HuH-7.5 (cell line): ENCODE data around the gene UHRF2.
"Not testable (repeated sequence)": the region's sequence is repeated elsewhere in the genome, so short reads cannot be mapped to it uniquely, and the experiment has no call there.

ENCODE experiments used
- DNase-seq: peaks from one replicate; pipeline ENCODE4 v3.0.0; 2011; ENCODE audit warnings: low spot score

The UHRF2 gene, protein sequence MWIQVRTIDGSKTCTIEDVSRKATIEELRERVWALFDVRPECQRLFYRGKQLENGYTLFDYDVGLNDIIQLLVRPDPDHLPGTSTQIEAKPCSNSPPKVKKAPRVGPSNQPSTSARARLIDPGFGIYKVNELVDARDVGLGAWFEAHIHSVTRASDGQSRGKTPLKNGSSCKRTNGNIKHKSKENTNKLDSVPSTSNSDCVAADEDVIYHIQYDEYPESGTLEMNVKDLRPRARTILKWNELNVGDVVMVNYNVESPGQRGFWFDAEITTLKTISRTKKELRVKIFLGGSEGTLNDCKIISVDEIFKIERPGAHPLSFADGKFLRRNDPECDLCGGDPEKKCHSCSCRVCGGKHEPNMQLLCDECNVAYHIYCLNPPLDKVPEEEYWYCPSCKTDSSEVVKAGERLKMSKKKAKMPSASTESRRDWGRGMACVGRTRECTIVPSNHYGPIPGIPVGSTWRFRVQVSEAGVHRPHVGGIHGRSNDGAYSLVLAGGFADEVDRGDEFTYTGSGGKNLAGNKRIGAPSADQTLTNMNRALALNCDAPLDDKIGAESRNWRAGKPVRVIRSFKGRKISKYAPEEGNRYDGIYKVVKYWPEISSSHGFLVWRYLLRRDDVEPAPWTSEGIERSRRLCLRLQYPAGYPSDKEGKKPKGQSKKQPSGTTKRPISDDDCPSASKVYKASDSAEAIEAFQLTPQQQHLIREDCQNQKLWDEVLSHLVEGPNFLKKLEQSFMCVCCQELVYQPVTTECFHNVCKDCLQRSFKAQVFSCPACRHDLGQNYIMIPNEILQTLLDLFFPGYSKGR

DNA sequence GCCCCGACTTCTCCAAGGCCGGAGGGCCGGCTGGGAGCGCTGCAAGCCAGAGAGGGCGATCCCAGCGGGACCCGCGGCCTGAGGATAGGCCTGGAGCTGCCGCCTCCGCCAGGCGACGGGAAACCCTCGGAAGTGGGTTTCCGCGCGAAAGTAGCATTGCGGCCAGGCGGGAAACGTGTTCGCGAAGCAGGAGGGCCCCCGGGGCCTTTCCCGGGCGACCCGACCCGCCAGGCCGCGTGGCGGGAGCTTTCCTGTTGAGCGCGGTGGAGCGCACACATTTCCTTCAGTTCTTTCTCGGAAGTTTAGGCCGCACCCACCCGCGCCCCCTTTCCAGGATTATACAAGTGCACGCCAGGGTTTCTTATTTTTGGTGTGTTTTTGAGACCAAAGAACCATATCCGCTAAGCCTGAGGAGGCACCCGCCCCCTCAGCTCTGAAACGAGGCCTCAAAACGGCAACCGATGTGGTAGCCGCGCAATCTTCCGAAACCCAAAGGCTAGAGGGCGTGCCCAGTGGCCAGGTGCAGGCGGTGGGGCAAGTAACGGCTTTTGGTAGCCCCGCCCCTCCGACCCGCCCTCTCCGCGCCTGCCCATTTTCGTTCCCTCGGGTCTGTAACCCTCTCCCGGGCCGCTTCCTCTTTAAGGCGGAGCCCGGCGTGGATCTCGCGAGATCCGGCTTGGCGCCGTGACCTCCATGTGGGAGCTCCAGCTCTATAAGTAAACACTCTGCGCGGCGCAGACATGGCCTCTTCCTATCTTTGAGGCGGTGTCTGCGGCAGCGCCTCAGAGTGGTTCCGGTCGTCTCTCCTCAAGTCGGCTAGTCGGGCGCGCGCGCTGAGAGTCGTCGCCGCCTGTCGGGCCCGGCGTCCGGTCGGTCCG lies at the start of gene UHRF2:
TSS of gene UHRF2 (plus strand) at position 713 of the 878 bp plus-strand sequence. CDS start 292 bp downstream, outside the sequence.
- DNase-seq = peak; percentile 91

DNA sequence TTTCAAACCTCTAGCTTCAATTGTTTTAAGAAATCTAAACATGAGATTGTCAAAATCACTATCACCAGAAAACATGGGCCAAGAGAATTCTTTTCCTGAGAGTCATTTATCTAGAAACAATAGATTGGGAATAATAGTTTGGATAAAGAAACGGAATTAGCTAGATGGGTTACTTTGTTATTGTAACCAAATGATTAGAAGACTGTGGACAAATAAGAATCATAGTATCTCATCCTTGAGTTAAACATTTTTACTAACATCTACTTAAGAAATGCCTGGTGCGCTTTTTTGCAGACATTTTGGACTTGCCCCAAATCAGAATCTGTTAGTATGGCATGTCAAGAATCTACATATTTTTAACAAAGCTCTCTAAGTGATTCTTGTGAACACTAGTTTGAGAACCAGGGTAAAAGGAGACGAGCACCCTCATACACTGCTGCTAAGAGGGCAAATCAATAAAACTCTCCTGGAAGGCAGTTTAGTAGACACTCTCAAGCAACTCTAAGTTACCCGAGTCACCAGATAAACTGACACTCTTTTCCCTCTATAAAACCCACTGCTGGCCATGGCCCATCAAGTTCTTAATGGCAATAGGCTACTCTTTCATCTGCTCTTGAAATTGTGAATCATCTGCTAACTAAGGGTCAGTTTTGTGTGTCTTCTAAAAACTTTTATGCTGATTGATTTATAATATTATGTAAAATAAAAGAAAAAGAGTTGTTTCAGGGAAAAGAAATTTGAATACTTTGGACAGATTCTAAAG lies 45.7 kb upstream of the UHRF2 start:
- no peak for DNase-seq

DNA sequence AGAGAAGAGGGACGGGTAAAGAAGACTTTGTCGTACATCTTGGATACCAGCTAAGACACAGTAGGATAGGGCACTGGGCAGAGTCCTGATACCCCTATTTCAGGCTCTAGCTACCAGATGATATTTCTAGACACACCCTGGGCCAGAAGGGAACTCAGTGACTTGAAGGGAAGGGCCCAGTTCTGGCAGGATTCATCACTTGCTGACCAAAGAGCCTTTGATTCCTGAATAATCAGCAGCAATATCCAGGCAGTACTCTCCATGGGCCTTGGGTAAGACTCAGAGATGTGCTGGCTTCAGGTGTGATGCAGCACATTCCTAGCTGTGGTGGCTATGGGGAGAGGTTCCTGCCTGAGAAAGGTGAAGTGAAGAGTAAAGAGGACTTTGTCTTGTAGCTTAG lies 44.2 kb upstream of the UHRF2 start:
- no peak for DNase-seq

DNA sequence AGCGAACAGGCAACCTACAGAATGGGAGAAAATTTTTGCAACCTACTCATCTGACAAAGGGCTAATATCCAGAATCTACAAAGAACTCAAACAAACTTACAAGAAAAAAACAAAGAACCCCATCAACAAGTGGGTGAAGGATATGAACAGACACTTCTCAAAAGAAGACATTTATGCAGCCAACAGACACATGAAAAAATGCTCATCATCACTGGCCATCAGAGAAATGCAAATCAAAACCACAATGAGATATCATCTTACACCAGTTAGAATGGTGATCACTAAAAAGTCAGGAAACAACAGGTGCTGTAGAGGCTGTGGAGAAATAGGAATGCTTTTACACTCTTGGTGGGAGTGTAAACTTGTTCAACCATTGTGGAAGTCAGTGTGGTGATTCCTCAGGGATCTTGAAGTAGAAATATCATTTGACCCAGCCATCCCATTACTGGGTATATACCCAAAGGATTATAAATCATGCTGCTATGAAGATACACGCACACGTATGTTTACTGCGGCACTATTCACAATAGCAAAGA lies 31.5 kb upstream of the UHRF2 start:
- not testable (repeated sequence) for DNase-seq

DNA sequence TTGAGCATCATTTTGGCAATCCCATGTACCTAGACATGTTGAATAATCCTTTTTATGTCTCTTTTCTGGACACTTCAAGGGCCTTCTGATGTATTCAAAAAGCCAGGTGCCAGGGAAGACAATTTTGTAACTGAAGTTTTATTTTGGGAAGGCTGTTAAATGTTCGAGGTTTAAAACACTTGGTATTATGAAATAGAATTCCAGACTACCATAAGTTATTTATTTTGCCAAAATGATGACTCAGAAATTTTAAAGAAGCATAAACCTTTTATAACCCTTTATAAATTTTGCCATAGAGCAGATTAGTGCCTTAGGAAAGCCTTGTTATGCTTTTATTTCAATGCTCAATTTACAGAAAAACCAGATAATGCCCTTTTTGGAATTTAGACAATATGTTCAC lies 30.3 kb upstream of the UHRF2 start:
- DNase-seq = no peak

DNA sequence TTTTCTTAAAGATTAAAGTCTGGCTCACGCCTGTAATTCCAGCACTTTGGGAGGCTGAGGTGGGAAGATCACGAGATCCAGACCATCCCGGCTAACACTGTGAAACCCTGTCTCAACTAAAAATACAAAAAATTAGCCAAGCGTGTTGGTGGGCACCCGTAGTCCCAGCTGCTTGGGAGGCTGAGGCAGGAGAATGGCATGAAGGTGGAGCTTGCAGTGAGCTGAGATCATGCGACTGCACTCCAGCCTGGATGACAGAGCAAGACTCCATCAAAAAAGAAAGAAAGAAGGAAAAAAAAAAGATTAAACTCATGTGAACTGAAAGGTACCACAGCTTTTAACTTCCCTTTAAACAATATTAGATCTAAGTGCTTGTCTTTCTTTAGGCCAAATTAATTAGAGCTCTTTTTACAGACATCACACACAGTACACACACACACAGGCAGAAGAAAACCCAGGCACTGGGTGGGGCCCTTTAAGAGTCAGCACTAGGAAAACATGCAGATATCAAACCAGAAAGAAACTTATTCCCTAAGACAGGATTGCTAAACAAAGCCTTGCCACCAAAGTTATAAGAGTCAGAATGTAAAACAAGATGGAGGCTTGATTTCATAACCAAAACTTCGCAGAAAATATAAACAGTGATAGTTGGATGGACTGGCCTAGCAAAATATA lies 29.3 kb upstream of the UHRF2 start:
- no peak for DNase-seq

DNA sequence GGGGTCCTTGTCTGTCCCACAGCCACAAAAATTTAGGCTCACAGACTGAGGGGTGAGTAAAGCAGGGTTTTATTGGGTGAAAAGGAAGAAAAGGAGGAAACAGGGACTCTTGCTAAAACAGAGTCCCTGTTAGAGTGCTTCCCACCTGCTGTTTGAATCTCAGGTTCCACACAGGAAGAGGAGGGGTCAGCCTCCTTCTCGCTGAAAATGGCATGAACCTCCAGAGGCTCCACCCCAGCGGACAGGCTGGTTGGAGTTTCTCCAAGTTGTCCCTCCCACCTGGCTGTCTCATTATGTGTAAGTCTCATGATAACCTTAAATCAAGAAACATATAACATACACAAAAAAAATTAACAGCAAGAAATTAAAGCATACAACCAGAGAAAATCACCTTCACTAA lies 28.3 kb upstream of the UHRF2 start:
- DNase-seq = no peak

DNA sequence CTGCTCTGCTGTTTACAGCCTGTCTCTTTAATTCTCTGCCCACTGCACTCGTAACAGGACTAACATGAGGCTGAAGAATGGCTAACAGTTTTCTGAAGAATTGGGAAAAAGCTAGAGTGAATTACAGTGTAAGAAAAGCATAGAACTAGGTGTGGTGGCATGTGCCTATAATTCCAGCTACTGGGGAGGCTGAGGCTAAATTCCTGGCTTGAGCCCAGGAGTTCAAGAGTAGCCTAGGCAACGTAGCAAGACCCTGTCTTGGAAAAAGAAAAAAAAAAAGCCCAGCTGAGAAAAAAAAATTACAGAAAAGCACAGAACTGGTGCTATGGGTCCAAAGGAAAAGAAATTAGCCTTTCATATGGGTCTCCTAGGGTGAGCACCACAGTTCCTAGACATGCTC lies 13.9 kb upstream of the UHRF2 start:
- DNase-seq = no peak

DNA sequence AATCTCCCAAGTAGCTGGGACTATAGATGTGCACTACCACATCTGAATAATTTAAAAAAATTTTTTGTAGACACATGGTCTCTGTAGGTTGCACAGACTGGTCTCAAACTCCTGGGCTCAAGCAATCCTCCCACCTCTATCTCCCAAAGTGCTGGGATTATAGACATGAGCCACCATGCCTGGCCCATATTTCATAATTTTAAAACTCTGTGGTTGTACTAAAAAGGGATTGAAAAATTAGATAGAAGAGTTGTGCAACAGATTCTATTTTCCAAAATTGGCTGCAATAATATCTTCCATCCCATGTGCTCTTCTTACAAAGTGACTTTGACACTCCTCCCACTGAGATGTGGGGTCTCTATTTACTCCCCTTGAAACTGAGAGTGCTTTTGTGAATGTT lies 7.6 kb upstream of the UHRF2 start:
- no peak for DNase-seq

DNA sequence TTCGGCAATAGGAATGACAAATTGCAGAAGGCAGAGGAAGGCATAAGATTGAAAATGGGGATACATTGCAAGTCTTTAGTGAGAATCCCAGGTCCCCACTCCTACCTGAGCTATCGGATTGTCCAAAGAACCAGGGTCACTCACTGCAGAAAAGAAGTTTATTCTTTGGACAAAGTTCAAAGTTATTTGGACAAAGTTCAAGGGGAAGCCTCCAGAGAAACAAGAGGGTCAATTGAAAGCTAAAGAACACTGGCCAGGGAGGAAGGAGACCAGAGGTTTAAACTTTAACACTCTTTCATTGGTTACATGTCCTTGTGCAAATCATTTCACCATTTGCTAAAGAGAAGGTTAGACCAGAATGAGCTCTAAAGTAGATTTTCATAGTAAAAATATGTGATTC lies 5.2 kb upstream of the UHRF2 start:
- no peak for DNase-seq

DNA sequence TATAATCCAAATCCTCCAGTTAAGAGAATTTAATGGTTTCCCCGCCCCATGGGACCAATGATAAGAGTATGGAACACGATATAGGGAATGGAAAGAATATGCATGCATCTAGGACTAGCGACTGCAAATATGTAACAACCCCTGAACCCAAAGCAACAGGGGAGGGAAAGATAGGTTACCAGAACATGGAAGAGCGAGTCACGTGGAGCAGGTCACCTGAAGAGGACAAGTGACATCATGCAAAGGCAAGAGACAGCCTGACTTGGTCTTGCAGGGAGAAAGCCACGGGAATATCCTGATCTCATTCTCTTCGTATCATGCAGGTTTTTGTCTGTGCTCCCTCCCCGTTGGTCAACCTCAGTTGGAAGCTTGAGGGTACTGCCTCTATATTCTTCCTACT lies 4.7 kb upstream of the UHRF2 start:
- no peak for DNase-seq

DNA sequence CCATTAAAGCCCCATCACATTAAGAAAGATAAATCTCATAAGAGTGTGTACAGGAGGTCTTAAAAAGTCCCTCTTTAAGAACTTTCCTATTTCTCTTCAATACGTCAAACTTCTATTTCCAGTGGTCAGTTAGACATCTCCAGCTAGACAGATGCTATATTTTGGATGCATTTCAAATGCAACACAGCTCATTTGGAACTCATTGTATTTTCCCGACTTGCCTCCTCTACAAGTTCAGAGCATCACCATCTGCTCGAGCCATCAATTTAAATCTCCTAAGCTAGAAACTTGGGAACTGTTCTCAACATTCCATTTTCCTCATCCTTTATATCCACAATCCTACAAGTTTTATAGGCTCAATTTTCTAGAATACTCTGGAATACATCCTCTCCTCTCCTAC lies 3.2 kb upstream of the UHRF2 start:
- DNase-seq = no peak

DNA sequence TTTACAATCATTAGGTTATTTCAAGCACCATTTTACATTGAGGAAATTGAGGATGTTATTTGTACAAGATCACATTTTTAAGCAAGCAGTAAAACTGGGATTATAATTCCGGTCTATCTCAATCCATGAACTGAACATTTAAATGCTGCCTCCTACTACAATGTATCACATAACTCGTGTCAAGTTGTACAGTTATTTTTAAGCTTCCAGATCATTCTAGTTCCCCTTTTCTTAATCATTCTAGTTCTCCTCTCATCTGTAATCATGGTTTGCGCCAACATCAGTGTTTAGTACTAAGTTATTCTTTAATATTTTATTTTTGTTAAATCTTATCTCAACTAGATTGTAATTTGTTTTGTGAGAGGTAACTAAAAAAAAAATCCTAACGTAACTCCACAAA lies 2.4 kb upstream of the UHRF2 start:
- no peak for DNase-seq

DNA sequence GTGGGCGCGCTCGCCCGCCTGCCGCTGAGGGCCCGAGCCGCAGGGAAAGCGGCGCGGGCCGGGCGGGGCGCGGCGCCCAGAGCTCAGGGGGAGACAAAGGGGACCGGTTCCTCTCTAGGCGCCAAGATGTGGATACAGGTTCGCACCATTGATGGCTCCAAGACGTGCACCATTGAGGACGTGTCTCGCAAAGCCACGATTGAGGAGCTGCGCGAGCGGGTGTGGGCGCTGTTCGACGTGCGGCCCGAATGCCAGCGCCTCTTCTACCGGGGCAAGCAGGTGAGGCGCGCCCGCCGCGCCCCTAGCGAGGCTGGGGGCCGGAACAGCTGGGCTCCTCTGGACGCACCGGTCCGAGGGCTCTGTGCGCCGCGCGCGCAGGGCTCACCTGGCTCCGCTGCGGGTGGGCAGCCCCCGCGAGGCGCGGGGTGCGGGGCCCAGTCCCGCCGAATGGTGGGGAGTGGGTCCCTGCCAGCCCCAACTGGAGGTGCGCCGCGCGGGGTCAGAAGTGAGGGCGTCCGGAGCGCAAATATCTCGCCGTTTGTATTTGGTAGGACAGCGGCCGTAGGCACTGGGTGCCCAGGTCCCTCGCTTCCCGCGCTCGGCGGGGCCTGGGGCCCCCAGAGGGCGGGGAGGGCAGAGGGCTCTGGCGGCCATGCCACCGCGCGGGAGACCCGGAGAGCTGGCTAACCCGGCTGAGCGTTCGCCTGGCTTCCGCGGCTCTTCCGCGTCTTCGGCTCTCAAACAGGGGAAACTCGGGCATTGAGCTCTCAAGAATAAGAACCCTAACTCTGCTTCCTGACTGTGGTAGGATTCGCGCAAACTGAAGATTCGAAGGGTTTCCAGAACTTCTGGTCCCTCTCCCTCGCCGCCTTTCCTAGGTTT lies 607 bp downstream of the UHRF2 start:
- peak; percentile 22 for DNase-seq

DNA sequence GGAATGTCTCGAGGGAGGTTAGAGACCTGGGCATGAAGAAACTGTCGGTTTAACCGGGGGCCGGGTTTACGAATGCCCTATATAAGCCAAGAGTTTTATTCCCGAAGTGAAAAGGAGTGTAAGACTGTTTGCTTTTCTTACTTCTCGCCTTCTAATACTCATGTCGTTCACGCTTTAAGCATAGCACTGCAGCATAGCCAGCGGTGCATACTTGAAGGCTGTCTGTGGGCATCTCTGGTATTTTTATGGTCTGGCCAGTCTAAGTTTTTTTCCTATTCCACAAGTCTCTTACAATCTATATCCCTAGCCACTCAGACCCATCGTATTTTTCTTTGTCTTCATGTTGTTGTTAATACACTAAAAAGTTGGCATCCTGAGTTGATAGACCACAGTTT lies 1.2 kb downstream of the UHRF2 start:
- DNase-seq = peak; percentile 12

DNA sequence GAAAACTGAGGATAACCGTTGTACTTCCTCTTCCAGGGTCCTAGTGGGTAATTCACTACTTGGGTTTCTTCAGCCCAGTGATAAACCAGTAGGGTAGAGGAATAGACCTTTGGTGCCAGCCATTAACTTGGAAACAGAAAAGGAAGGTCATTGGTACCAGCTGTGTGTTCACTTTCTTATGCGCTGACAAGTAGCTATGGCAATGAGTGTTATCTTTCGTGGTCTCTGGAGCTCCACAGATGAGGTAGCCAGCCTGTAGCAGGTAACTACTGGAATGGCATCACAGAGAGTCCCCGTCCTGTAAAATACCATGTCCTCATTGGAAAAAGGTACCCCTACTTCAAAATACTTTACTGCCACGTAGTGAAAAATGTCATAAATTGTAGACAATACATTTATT lies 2.3 kb downstream of the UHRF2 start:
- no peak for DNase-seq

DNA sequence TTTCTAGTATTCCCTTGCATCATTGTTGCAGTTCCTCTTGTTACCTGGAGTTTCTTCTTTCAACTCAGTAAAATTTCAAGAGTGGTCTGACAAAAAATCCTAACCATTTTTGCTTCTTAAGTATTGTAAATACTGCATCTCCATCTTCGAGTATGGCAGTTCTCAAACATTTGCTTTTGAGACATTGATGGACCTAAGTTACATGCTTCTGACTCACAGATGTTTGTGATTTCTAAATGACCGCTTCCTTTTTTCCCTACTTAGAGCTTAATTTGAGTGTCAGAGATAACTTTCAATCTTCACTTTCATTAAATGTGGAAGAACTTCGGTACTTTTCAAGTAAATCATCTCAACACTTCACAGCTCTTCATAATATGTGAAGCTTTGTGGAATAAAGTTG lies 4.2 kb downstream of the UHRF2 start:
- DNase-seq = no peak

DNA sequence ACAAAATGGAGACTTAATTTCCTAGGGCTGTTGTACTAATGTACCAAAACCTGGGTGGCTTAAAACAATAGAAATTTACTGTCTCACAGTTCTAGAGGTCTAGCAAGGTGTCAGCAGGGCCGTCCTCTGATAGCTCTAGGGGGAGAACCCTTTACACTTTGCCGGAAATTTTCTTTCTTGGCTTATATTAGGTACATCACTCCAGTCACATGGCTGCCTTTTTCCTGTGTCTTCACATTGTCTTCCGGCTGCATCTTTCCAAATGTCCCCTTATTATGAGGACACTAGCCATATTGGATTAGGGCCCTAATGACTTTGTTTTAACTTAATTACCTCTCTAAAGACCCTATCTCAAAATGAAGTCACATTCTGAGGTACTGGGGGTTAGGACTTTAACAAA lies 5.8 kb downstream of the UHRF2 start:
- no peak for DNase-seq

DNA sequence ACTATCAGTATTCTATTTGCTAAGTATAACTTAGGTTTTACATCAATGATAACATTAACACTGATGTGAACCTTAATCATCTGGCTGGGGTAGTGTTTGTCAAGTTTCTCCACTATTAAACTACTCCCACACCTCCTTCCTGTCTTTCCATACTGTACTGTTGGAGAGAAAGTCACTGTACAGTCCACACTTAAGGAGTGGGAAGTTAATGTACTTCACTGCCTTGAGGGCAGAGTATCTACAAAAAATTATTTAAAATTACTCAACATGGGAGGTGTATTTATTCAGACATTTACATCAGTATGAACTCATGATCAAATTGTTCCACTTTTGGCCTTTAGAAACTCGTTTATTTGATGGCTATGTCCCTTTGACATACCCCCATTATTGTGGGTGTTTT lies 11.9 kb downstream of the UHRF2 start:
- no peak for DNase-seq

DNA sequence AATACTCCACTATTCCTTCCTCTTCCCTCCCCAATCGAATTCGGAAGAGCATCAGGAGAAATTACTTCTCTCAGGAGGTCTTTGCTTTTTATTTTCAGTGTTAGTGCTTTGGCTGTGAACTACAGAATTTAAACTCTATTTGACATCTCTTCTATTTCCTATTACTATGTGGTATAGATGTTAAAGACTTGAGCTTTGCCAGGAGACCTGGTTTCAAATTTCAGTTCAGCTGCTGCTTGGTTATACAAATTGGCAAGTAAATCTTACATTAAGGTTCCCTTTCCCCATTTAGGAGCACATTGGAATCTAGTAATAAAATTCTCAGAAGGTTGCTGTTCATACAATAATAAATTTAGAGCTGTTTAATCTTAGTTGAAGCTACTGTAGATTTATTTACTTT lies 13.1 kb downstream of the UHRF2 start:
- no peak for DNase-seq
